GM19351 (cell line): Measurements from ENCODE around the gene TGM2.

Source experiments
- ATAC-seq: cut with Tn5 transposase; IDR thresholded peaks from one replicate; pipeline ENCODE4 v1.9.1; 2021; ENCODE audit warnings: mild to moderate bottlenecking, moderate library complexity; ENCODE audit not compliant: unreplicated experiment

Gene TGM2

DNA sequence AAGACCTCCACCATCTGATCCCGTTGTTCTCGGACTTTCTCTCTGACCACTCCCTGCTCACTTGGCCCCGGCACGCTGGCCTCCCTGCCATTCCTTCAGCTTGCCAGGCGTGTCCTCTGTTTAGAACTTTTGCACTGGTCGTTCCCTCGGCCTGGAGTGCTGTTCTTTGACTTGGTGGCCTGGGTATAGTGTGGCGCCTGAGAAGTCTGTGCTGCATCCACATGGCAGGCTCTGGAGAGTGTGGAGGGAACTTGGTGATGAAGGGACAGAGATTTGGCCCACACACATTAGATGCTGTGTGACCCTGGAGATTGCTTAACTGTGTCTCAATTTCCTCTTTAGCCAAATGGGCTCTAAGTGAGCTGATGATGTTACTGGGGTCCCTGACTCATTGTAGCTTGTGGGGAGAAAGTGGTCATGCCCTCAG lies 13.0 kb upstream of the TGM2 start:
- ATAC-seq, result no peak

DNA sequence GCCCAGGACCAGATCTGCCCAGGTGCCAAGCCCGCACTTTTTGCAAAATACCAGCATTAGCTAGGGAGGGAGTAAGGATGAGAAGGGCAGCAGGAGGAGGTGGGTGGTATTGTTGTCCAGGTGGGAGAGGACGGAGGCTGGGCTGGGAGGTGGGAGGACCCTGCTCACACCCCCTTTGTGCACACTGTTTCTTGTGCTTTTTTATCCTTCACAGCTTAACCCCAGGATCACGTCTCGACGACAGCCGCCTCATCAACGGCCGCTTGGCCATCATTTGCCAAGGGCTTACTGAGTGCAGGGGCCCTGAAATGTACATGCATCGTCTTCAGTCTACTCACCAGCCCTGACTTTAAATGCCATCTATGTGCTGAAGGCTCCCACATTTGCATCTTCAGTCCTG lies 12.1 kb upstream of the TGM2 start:
- ATAC-seq, result no peak

DNA sequence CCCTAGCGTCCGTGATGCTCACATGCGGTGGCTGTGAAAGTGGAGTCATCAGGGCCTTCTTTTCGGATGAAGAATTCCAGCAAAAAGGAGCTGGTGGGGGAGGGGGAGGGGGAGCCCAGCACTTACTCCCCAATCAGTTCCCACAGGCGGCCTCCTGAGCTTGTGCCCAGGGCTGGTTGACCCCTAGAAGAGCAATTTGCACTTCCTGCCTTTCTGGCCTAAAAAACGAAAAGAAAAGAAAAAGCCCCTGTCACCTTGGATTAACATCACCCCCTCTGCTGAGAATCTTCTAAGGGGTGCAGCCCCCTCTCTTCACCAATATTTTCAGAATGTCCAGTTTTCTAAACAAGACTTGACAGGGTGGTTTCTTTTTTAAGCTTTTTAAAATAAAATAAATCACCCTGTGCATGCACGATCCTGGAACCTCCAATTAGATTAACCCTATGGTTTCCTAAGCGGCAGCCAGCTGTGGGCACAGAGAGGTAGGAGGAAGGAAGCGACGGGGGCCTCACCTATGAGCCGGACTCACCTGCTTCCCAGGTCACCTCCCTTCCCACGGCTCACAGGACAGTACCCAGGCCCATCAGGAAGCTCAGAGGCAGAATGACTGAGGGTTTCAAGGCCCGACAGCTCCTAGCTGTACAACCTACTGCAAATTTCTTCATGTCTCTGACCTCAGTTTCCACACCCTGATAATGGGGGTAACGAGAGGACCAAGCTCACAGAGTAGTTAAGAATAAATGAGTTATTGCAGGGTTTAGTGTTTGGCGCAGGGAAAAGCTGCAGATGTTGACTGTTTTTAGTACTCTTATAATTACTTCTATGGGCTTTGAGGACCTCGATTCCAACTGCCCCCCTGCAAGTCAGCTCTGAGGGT lies 10.5 kb upstream of the TGM2 start:
- ATAC-seq, result no peak

DNA sequence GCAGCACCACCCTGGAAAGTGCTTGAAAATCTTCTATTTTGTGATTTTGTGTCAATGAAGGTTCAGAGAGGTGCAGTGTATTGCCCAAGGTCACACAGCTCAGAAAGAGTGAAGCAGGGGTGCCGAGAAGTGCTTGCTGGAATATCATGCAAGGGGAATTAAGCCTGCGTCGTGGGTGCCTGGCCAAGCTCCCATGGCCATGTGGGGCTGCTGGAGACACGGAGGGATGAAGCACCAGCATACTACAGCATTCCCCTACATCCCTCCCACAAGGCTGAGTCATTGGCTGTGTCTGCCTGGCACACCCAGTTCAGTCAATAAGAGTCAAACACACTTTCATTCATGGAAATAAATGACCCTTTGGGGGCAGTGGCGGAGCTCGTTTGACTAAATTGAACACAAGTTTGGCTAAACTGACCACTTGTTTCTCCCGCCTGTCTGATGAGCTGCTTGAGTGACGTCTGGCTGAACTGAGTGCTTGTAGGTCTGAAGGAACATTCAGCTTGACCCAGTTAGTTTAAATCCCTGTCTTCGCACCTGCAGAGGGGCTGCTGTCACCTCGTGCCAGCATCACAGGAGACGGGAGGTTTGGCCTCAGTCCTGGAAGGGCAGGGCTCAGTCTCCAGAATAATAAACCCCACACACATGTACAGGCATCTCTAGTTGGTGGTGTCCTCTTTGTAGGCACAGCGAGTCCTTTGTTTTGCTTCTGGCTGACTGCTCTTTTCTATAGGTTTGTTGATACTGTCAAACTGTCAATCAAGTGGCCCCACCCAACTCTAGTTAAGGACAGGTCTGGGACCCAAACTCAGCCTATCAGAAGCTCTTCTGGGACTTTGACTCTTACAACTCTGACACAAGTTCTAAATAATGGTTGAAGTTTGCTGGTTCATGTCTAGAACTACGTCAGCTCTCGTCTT lies 8.4 kb upstream of the TGM2 start:
- no peak for ATAC-seq

DNA sequence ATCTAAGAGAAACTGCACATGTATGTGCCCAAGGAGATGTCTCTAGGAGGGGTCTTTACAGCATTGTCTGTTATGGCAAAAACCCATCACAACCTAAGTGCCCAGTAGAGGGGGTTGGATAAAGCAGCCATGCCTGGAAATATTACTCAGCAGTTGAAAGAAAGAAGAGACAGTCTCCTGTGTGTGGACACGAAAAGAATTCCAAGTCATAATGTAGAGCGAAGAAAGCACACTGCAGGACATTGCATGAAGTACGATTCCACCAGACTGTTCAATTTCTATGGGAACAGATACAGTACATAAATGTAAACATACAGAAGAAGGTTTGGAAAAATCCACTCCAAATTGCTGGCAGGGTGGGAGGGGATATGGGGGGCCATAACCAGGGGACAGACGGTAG lies 7.3 kb upstream of the TGM2 start:
- no peak for ATAC-seq

DNA sequence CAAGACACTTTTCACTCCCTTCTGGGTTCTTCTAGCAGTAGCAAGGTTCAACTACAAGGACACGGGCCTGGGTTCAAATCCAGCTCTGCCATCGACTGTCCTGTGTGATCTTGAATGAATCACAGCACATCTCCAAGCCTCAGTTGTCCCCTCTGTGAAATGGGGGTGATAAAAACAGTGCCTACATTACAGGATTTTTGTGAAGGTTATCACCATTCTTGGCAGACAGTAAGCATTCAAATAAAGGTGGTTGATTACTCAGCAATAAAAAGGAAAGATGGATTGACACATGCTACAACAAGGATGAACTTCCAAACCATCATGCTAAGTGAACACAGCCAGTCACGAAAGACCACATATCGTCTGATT lies 6.6 kb upstream of the TGM2 start:
- ATAC-seq, result no peak

DNA sequence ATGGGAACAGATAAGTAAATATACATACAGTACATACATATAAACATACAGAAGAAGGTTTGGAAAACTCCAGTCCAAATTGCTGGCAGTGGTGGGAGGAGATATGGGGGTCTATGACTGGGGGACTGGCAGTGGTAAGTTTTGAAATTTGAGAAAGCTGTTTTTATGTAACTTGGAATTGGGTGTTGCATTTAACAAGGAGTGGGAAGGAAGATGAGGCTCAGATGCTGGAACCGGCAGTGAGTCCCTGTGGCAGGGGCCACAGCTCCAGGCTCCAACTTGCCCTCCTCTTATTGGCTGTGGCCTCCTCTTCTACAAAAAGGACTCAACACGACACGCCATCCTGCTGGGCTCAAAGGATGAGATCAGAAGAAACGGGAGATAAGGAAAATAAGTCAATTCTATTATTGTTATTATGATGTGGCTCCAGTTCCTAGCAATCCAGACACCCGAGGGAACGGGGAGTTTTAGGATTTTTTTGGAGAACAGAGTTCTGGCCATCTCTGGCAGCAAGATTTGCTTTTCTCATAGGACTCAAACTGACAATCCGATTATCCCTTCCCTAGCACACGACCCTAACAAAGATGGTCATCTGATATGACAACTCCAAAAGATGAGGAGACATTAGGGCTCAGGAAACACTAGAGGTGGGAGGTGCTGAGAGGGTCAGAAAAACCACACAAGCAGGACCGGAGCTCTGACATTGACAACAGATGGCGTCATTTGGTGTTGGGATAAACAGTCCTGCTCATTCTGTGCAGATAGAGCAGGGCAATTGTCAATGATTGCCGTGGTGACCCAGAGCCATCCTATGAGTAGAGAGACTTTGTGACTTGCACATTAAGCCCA lies 6.0 kb upstream of the TGM2 start:
- ATAC-seq, result no peak

DNA sequence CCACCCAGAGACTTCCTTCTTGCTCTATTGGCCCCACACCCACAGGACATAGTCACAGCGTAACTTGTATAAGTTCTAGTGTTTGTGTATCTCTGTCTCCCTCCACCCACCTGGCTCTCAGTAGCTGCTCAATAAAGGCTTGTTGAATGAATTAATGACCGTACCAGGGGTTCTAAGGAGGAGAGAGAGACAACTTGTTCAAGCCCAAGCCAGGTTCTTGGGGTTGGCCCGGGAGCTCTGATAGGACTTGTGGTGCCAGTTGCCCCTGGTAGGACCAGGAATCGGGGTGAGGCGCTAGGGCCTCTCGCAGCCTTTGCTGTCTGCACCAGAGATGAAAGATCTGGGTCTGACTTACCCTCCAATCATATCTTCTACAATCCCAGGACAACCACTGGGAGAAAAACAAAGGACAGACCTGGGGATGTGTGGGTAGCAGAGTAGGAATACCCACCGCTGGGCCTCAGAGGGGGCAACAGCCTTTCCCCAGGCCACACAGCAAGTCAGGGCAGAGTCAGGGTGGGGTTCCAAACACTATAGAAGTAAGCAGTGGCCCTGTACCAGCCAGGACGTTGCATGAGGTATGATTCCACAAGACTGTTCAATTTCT lies 5.3 kb upstream of the TGM2 start:
- no peak for ATAC-seq

DNA sequence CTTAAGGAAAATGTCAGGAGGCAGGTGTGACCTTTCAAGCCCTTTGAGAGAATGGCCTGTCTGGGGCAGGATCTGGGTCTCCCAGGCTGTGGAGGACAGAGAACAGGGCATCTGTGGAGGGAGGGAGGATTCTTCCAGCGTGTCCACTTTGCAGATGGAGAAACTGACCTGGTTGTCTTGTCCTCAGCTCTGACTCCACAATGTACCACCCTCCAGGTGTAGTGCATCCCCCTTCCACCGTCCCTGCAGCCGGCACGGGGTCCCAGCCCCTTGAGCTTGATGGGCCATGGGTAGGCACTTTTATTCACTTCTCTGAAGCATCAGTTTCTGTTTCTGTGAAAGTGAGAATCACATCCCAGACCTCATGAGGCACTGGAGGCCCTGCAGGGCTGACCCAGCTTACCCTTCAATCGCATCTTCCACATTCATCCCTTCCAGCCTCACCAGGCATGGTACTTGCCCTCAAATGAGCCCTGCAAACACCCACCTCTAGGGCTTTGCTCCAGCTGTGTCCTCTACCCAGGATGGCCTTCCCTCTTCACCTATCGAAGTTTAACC lies 4.6 kb upstream of the TGM2 start:
- ATAC-seq, result no peak

DNA sequence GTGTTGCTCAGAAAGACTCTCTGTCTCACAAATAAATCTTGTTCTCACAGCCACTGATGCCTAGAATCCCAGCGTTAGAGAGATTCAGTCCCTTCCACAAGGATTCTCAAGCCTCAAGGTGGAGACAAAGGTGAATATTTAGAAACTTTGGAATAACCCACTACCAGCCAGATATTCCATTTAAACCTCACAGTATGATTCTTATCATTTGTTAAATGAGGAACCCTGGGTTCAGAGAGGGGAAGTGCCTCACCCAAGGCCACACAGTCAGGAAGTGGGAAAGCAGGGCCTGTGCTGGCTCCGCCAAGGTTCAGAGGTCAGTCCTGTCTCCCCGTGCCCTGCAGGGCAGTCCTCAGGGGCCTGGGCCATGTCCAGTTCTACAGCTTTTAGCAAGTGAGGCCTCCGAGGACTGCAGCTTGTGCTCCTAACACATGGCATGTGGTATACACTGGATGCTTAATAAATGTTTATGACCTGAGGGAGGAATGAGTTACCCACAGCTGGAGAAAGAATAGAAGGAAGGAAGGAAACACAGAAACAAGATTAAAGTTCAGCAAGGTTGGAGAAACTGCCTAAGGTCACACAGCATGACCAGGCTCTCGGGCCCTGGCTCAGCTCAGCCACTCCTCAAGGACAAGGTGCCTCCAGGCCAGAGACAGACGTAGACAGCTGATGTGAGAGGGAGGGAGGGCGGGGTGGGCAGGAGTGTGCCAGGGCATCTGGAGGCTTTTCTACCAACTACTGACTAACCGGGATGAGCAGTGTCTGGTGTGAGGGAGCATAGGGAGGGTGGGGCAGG lies 3.9 kb upstream of the TGM2 start:
- no peak for ATAC-seq

DNA sequence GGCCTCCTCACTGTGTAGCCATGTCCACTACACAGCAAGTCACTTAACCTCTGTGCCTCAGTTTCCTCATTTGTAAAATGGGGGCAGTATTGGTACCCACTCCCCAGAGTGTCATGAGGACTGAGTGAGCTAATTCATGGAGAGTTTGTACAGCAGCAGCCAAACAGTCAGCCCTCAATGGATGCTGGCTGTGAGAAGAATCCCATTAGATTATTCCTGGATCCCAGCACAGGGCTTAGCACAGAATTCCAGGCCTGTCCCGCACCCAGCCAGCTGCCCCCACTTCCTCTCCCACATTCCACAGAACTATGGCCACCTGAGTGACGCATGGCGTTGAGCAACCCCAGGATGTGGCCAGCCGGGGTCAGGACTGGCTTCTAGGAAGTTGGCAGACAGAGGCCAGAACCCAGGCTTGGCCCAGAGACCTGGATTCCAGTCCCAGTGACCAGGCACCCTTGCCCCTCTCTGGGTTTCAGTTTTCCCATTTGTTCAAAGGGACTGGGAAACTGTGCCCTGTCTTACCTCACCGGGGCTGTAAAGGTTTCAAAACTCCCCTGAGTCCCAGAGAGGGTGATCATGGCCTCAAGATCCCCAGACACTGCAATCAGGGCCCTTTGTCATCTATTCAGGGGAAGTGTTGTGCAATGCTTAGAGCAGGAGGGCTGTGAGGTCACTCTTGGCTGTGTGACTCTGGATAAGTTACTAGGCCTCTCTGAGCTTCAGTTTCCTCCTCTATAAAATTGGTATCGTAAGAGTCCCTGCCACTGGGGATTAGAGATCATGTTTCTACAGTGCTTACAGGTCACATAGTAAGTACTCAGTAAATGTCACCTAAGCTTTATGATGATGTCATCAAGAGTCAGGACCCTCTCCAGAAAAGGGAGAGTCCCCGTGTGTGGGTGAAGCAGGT lies 3.0 kb upstream of the TGM2 start:
- no peak for ATAC-seq

DNA sequence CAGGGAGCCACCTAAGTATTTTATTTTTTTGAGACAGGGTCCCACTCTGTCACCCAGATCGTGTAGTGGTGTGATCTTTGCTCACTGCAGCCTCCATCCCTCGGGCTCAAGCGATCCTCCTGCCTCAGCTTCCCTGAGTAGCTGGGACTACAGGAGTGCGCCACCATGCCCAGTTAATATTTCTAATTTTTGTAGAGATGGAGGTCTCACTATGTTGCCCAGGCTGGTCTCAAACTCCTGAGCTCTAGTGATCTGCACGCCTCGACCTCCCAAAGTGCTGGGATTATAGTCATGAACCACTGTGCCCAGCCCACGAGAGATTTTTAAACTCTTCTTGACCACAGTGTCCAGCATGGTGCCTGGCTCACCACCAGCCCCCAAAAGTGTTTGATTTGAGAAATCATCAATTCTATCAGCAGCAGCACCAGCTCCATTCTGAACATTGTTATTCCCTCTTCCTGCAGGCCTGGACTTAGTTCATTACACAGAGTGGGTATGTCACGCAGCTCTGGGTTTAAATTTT lies 2.3 kb upstream of the TGM2 start:
- ATAC-seq, result no peak

DNA sequence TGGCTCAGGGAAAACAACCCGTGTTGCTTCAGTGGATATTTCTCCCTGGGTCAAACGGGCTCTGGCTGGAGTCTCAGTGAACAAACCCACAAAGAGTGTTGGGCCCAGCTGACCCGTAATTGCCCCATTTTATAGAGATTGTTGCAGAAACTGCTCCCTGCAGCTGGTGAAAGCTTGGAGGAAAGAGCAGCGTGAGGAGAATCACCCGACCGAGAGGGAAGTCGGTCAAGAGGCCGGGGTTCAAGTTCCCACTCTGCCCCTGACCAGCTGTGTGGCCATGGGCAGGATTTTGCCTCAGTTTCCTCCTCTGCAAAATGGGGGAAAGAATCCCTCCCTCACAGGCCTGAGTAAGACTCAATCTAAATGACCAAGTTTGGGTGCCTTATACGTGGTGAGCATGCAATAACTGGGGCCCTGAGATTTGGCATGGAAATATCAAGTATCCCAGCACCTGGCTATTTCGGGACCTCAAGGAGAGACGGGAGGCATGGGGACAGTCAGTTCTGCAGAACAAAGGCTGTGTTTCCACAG lies 1.7 kb upstream of the TGM2 start:
- no peak for ATAC-seq

DNA sequence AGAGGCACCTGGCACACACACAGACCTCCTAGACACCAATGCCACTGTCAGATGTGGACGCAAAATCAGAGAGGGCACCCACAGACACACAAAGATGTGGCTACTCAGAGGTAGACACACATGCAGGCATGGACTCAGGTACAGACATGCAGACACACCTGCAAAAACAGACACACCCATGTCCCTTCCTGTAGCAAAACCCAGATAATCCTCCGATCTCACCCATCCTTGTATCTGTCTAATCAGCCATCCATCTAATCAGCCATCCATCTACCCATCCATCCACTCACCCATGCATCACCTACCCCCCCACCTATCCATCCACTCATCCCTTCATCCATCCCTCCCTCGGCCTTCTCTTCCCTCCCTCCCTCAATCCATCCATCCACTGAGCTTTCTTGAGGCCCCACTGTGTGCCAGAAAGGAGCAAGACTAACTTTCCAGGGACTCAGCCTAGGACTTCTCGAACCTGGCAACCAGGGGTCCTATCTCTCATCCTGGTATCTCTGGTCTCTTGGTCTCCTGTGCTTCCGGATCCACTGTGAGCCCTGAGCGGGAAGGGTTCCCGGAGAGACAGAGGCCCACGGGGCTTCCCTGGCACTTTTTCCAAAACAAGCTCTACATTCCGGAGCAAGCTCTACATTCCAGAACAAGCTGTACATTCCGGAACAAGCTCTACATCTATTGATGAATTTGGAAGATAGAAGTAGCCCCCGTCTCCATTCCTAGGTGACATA lies 1.1 kb upstream of the TGM2 start:
- ATAC-seq, result no peak

DNA sequence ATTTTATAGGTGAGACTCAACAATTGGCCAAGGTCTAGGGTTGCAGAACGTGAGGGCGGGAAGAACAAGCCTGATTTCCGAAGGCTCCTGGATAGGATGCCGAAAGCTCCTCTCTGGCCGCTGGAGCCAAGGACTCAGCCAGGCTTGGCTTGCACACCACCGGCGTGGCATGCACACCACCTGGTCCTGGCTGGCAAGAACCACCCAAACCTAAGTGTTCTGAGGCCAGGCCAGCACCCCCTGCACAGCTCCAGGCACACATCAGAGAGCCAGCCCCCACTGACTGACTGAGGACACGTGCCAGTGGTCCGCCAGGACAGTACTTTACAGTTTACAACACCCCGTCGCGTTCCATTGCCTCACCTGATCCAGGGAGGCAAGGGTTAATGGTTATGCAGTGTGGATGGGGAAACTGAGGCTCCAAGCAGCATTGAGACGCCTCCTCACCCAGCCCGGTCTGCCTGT lies 414 bp downstream of the TGM2 start:
- ATAC-seq, result no peak

DNA sequence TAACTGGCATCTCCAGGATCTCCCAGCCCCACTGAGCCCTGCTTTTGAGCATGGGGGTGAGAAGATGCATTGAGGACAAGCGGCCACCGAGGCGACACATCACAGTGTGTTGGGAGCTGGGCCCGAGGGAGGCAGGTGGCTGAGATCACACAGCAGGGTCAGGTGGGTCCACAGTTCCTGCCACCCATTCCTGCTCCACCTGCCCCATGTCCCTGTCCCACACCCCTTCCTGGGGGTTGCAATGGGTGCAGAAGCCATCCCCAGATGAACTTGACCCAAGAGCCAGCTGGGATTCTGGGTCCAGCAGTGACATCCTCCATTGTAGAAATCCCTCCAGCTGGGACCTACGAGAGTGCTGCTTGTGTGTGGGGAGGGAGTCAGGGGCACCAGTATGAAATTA lies 1.0 kb downstream of the TGM2 start:
- ATAC-seq, result no peak
